Endothelial cell of umbilical vein (primary cell): ENCODE data around the gene AMPH. TPM values are rescaled to one million over a fixed set of nuclear protein-coding genes. Genes with fewer than 3 reads are reported as not detected.

Source experiments
- BruUV-seq: library from RNA; stranded (reverse); fragments of 400-500 nt; replicated peaks from 2 replicates; lab custom pipeline; 2021; lab: Mats Ljungman, UMichigan
- CTCF ChIA-PET: fragments of 300-600, 350-600 bp; sonication (Branson Sonifier 250); formaldehyde crosslinking; loops from one replicate; lab custom pipeline; 2021; ENCODE audit warnings: antibody characterized with exemption, inconsistent platforms; lab: Charles Lee
- POLR2A ChIA-PET: fragments of 300-600, 350-600 bp; sonication (Branson Sonifier 250); formaldehyde crosslinking; loops from one replicate; lab custom pipeline; 2021; ENCODE audit warnings: antibody characterized with exemption, inconsistent platforms; lab: Charles Lee
- DNase-seq: peaks from one replicate; pipeline ENCODE4 v3.0.0-alpha.2; 2011; ENCODE audit warnings: low read depth, low spot score
- FAIRE-seq: peaks from 2 replicates; lab custom pipeline; 2011; peaks lifted over from hg19 to GRCh38; lab: Jason Lieb, UNC
- H2AFZ ChIP-seq: 2 replicates; pipeline ENCODE4 v1.6.0; 2012; ENCODE audit warnings: low read depth, low read length, control low read depth, inconsistent platforms
- H3K27ac ChIP-seq: 2 replicates; pipeline ENCODE4 v1.5.1; 2011; ENCODE audit warnings: low read depth, mild to moderate bottlenecking, control low read depth, low read length, moderate library complexity; ENCODE audit not compliant: insufficient read depth
- H3K27me3 ChIP-seq, 2 experiments: 2 replicates each; pipeline versions ENCODE4 v1.6.0 to v1.6.1; 2011; ENCODE audit warnings: low read length in 2 of 2, mixed read lengths in 1 of 2; ENCODE audit not compliant: control insufficient read depth in 2 of 2, insufficient read depth in 2 of 2
- H3K36me3 ChIP-seq, 2 experiments: 2 replicates in 1 of 2; 3 replicates in 1 of 2; pipeline ENCODE4 v1.5.1; 2011; ENCODE audit warnings: low read length in 2 of 2, mild to moderate bottlenecking in 1 of 2, moderate library complexity in 1 of 2; ENCODE audit not compliant: control insufficient read depth in 2 of 2, insufficient read depth in 2 of 2; ENCODE audit errors: extremely low read depth in 1 of 2
- H3K4me1 ChIP-seq: 3 replicates; pipeline ENCODE4 v1.5.1; 2011; ENCODE audit warnings: mild to moderate bottlenecking, low read length; ENCODE audit not compliant: control insufficient read depth, insufficient read depth; ENCODE audit errors: extremely low read depth
- H3K4me2 ChIP-seq: 2 replicates; pipeline ENCODE4 v1.6.1; 2011; ENCODE audit warnings: low read length, control low read depth, mixed read lengths; ENCODE audit not compliant: insufficient read depth
- H3K4me3 ChIP-seq, 3 experiments: fragments of 200-600 bp in 1 of 3; sonication (generic), shearing (Covaris generic) in 1 of 3; replicated peaks in 1 of 3; 2 replicates each; pipeline ENCODE4 v1.5.1; 2011 to 2016; ENCODE audit warnings: control low read depth in 3 of 3, low read length in 3 of 3, mild to moderate bottlenecking in 2 of 3, inconsistent platforms in 1 of 3, low read depth in 1 of 3, moderate library complexity in 1 of 3; ENCODE audit not compliant: insufficient read depth in 1 of 3
- H3K79me2 ChIP-seq: 2 replicates; pipeline ENCODE4 v1.6.0; 2012; ENCODE audit warnings: low read length, inconsistent platforms; ENCODE audit not compliant: control insufficient read depth, insufficient read depth
- H3K9ac ChIP-seq: replicated peaks from 2 replicates; pipeline ENCODE3; 2011; ENCODE audit warnings: low read length, control low read depth; ENCODE audit not compliant: insufficient read depth; ENCODE audit errors: extremely low read depth
- H3K9me1 ChIP-seq: replicated peaks from 3 replicates; pipeline ENCODE4 v1.6.0; 2011; ENCODE audit warnings: mild to moderate bottlenecking, low read length; ENCODE audit not compliant: control insufficient read depth, insufficient read depth; ENCODE audit errors: extremely low read depth
- H3K9me3 ChIP-seq: replicated peaks from 2 replicates; pipeline ENCODE4 v1.5.1; 2012; ENCODE audit warnings: low read length, inconsistent platforms; ENCODE audit not compliant: control insufficient read depth, insufficient read depth
- H4K20me1 ChIP-seq: replicated peaks from 2 replicates; pipeline ENCODE3; 2011; ENCODE audit warnings: mild to moderate bottlenecking, low read length; ENCODE audit not compliant: control insufficient read depth, insufficient read depth; ENCODE audit errors: extremely low read depth
- EZH2 ChIP-seq: IDR thresholded peaks from 2 replicates; pipeline ENCODE4 v1.6.1; 2012; ENCODE audit warnings: borderline replicate concordance, low read depth, mild to moderate bottlenecking, moderate library complexity, low read length, inconsistent platforms; ENCODE audit not compliant: severe bottlenecking
- FOS ChIP-seq: IDR thresholded peaks from 2 replicates; pipeline ENCODE4 v1.6.1; 2011; ENCODE audit warnings: mild to moderate bottlenecking, low read length, moderate library complexity, borderline replicate concordance; ENCODE audit not compliant: insufficient read depth
- GATA2 ChIP-seq: IDR thresholded peaks from 2 replicates; pipeline ENCODE4 v1.7.0; 2011; ENCODE audit warnings: low read depth, mild to moderate bottlenecking, moderate library complexity, mixed read lengths, low read length; ENCODE audit not compliant: insufficient read length, insufficient read depth
- JUN ChIP-seq: IDR thresholded peaks from 2 replicates; pipeline ENCODE4 v1.6.1; 2011; ENCODE audit warnings: borderline replicate concordance, low read depth; ENCODE audit not compliant: insufficient read length, insufficient read depth
- MYC ChIP-seq: IDR thresholded peaks from one replicate; pipeline ENCODE4 v1.6.1; 2011; ENCODE audit warnings: mild to moderate bottlenecking, low read depth, low read length
- POLR2A ChIP-seq: IDR thresholded peaks from 2 replicates; pipeline ENCODE4 v1.6.1; 2012; ENCODE audit warnings: low read depth, mild to moderate bottlenecking, control low read depth, low read length
- POLR2AphosphoS5 ChIP-seq: IDR thresholded peaks from 2 replicates; pipeline ENCODE4 v1.6.1; 2012; ENCODE audit warnings: low read depth, mild to moderate bottlenecking, control low read depth, low read length, moderate library complexity; ENCODE audit not compliant: insufficient read depth
- dilution Hi-C: fragments of 300-500 bp; cut with MboI; formaldehyde crosslinking; loops from one replicate; pipeline ENCODE4 v1.15.0; 2019; ENCODE audit warnings: low sequenced_read_pairs; ENCODE audit not compliant: extremely low pct_ligation_motif_present
- intact Hi-C: fragments of 100-400 bp; cut with micrococcal nuclease; formaldehyde crosslinking; loops from one replicate; pipeline ENCODE4 v1.10.0; 2022
- polyA plus RNA-seq, 4 experiments: library from polyadenylated mRNA; depleted of rRNA in 3 of 4; stranded (reverse) in 3 of 4; unstranded in 1 of 4; fragments of >200 nt; gene quantifications; 2 replicates each; pipeline versions ENCODE4 v1.2.1 to v1.2.3, GENCODE V29; 2011 to 2012; ENCODE audit warnings: missing spikeins in 1 of 4
- small RNA-seq: library from RNA; depleted of rRNA; stranded (forward); fragments of <200 nt; gene quantifications from one replicate; pipeline ENCODE3, GENCODE V24; 2012; ENCODE audit warnings: low replicate concordance, low read depth; ENCODE audit not compliant: insufficient read depth, insufficient read length
- total RNA-seq: library from RNA; stranded (reverse); gene quantifications from 2 replicates; pipeline ENCODE4 v1.2.3, GENCODE V29; 2021
- TF ChIP-seq, protein P1 (sequence below), 2 donors: IDR thresholded peaks; 1 replicate in 1 of 2; 2 replicates in 1 of 2; pipeline ENCODE4 v1.5.1; 2011; ENCODE audit warnings: low read length in 2 of 2, mild to moderate bottlenecking in 2 of 2, moderate library complexity in 2 of 2, control low read depth in 1 of 2, inconsistent platforms in 1 of 2, low read depth in 1 of 2; ENCODE audit not compliant: insufficient read depth in 1 of 2; ENCODE audit errors: extremely low read depth in 1 of 2
- TF ChIP-seq, protein P2 (sequence below): IDR thresholded peaks from 2 replicates; pipeline ENCODE4 v1.6.1; 2011; ENCODE audit not compliant: insufficient read depth, insufficient read length

AMPH gene
- total and polyA plus RNA-seq, 2 donors (not counting 3 experiments of a cell fraction or from before 2014, with no cell fraction given): 5.2 to 9.2 TPM

DNA sequence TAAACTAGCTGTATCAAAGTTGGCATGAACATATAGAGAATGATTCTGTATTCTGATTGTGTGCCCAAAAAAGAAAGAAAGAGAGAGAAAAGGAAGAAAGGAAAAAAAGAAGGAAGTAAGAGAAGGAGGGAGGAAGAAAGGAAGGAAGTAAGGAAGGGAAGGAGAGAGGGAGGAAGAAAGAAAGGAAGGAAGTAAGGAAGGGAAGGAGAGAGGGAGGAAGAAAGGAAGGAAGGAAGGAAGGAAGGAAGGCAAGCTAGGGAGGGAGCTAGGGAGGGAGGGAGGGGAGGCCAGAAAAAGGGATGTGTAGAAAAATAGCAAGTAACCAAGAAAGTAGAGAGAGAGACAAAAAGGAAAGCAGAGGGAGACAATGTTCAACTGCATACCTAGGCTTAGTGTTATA is 297.0 kb downstream of the AMPH start:
- DNase-seq (no peak), FAIRE-seq (no peak)
- Histone ChIP-seq H3K27me3 (no peaks in the 10 kb centered on the region), H3K9me3 (no peaks in the 10 kb centered on the region), H3K4me1 (no peaks in the 10 kb centered on the region), H3K36me3 (no peaks in the 10 kb centered on the region), H3K9ac (no peak overlapping the region), H3K27ac (no peak overlapping the region), H3K4me2 (no peak overlapping the region), H3K9me1 (no peaks in the 10 kb centered on the region), H4K20me1 (no peaks in the 10 kb centered on the region), H3K79me2 (no peaks in the 10 kb centered on the region), H3K4me3 (no peak overlapping the region), H2AFZ (no peak overlapping the region)
- TF ChIP-seq, protein P1, sequence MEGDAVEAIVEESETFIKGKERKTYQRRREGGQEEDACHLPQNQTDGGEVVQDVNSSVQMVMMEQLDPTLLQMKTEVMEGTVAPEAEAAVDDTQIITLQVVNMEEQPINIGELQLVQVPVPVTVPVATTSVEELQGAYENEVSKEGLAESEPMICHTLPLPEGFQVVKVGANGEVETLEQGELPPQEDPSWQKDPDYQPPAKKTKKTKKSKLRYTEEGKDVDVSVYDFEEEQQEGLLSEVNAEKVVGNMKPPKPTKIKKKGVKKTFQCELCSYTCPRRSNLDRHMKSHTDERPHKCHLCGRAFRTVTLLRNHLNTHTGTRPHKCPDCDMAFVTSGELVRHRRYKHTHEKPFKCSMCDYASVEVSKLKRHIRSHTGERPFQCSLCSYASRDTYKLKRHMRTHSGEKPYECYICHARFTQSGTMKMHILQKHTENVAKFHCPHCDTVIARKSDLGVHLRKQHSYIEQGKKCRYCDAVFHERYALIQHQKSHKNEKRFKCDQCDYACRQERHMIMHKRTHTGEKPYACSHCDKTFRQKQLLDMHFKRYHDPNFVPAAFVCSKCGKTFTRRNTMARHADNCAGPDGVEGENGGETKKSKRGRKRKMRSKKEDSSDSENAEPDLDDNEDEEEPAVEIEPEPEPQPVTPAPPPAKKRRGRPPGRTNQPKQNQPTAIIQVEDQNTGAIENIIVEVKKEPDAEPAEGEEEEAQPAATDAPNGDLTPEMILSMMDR (IDR thresholded peaks at IDR 0.05; ENCODE audit: extremely low read depth in 1 of 2, insufficient read depth in 1 of 2, low read depth in 1 of 2, low read length in 2 of 2): no peak
- TF ChIP-seq POLR2AphosphoS5 (no peak), EZH2 (no peak), POLR2A (no peak), MYC (no peak), FOS (no peak), JUN (no peak), GATA2 (no peak)
- TF ChIP-seq, protein P2, sequence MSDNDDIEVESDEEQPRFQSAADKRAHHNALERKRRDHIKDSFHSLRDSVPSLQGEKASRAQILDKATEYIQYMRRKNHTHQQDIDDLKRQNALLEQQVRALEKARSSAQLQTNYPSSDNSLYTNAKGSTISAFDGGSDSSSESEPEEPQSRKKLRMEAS: no peak
- POLR2A ChIA-PET: no interaction called here
- CTCF ChIA-PET: interaction anchor here (1.1 to 5.2 kb wide), 6 partner anchors 29 to 432 kb away, joined by 5 to 80 read pairs (median 36); no protein-coding TSS in a partner anchor
- dilution Hi-C loops: no loop called here
- intact Hi-C loops: no loop called here
- no TSS peak for BruUV-seq

Small RNAs within 50 kb of the gene (small RNA-seq; reads per million reads assigned to genes)
- gene RN7SL83P (not detected), gene TRGV6 (not detected)
